GM12892 (cell line): Measurements from ENCODE around the gene NLRC3.

Experiments used
- POLR2A ChIP-seq: IDR thresholded peaks from 2 replicates; pipeline ENCODE4 v1.6.1; 2011; ENCODE audit warnings: low read depth, low read length, control low read depth
- POLR2AphosphoS5 ChIP-seq: IDR thresholded peaks from 2 replicates; pipeline ENCODE4 v1.6.1; 2011; ENCODE audit warnings: low read depth, low read length, control low read depth
- TAF1 ChIP-seq: IDR thresholded peaks from 2 replicates; pipeline ENCODE4 v1.6.1; 2011; ENCODE audit warnings: low read depth, mild to moderate bottlenecking, control low read depth, low read length, borderline replicate concordance

DNA sequence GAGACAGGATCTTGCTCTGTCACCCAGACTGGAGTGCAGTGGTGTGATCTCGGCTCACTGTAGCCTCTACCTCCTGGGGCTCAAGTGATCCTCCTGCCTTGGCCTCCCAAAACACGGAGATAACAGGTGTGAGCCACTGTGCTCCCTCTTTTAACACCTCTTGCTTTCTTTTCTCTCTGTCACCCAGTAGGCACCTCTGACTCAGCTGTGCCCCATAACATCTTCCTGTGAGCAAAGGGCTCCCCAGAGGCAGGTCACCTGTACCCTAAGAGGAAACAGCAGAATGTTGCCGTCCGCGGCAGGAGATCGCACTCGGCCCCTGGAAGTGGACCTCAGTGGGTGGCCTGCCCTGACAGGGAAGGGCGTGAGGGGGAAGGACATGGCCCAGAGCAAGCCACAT, 918 bp upstream of the NLRC3 start:
- TF ChIP-seq TAF1 = no peak
- TF ChIP-seq POLR2A = no peak
- no peak for TF ChIP-seq POLR2AphosphoS5
